HL-60 (cell line): Measurements from ENCODE around the gene EBI3.
A peak's percentile ranks its signal among the peaks of the same experiment; 100 is the strongest.
"Not testable (repeated sequence)": the region's sequence is repeated elsewhere in the genome, so short reads cannot be mapped to it uniquely, and the experiment has no call there.

Source experiments
- DNase-seq, 2 experiments: peaks; one replicate each; pipeline ENCODE4 v3.0.0-alpha.2; 2010 to 2020; ENCODE audit warnings: low read depth in 1 of 2, low spot score in 1 of 2
- H3K27ac ChIP-seq: fragments of 250-450 bp; sonication (Bioruptor Pico); replicated peaks from 2 replicates; pipeline ENCODE4 v1.5.1; 2020; ENCODE audit warnings: mild to moderate bottlenecking, moderate library complexity
- H3K27me3 ChIP-seq: fragments of 250-450 bp; sonication (Bioruptor Pico); 2 replicates; pipeline ENCODE4 v1.5.1; 2021; ENCODE audit warnings: mild to moderate bottlenecking, moderate library complexity; ENCODE audit not compliant: insufficient read depth, poor library complexity, severe bottlenecking
- H3K4me3 ChIP-seq: replicated peaks from 2 replicates; pipeline ENCODE4 v1.5.1; 2011; ENCODE audit warnings: mild to moderate bottlenecking, control low read depth, low read length; ENCODE audit not compliant: insufficient read depth
- GABPA ChIP-seq: IDR thresholded peaks from 2 replicates; pipeline ENCODE4 v1.6.1; 2012; ENCODE audit warnings: low read depth
- POLR2AphosphoS5 ChIP-seq: IDR thresholded peaks from 2 replicates; pipeline ENCODE4 v1.6.1; 2012; ENCODE audit warnings: low read depth
- SPI1 ChIP-seq: IDR thresholded peaks from 2 replicates; pipeline ENCODE4 v1.6.1; 2012; ENCODE audit warnings: low read depth, mild to moderate bottlenecking, borderline replicate concordance
- TF ChIP-seq, protein P1 (sequence below): IDR thresholded peaks from one replicate; pipeline ENCODE4 v1.5.1; 2011; ENCODE audit warnings: low read length, control low read depth, inconsistent platforms; ENCODE audit not compliant: insufficient read depth
- TF ChIP-seq, protein P2 (sequence below): IDR thresholded peaks from 2 replicates; pipeline ENCODE4 v1.6.1; 2012; ENCODE audit warnings: low read depth; ENCODE audit not compliant: insufficient replicate concordance

Gene EBI3

GRCh38 chr19:4186087-4186993 lies 43.0 kb upstream of the EBI3 start:
- TF ChIP-seq SPI1 (peak; percentile 8; the same call in 1 of the 2 replicates), POLR2AphosphoS5 (no peak)
- TF ChIP-seq, protein P1, sequence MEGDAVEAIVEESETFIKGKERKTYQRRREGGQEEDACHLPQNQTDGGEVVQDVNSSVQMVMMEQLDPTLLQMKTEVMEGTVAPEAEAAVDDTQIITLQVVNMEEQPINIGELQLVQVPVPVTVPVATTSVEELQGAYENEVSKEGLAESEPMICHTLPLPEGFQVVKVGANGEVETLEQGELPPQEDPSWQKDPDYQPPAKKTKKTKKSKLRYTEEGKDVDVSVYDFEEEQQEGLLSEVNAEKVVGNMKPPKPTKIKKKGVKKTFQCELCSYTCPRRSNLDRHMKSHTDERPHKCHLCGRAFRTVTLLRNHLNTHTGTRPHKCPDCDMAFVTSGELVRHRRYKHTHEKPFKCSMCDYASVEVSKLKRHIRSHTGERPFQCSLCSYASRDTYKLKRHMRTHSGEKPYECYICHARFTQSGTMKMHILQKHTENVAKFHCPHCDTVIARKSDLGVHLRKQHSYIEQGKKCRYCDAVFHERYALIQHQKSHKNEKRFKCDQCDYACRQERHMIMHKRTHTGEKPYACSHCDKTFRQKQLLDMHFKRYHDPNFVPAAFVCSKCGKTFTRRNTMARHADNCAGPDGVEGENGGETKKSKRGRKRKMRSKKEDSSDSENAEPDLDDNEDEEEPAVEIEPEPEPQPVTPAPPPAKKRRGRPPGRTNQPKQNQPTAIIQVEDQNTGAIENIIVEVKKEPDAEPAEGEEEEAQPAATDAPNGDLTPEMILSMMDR = peak; percentile 81
- Histone ChIP-seq H3K27me3 (no peaks in the 10 kb centered on the region), H3K27ac (no peak overlapping the region), H3K4me3 (no peak overlapping the region)
- peak in 1 of 2 experiments; percentile 85 for DNase-seq

DNA sequence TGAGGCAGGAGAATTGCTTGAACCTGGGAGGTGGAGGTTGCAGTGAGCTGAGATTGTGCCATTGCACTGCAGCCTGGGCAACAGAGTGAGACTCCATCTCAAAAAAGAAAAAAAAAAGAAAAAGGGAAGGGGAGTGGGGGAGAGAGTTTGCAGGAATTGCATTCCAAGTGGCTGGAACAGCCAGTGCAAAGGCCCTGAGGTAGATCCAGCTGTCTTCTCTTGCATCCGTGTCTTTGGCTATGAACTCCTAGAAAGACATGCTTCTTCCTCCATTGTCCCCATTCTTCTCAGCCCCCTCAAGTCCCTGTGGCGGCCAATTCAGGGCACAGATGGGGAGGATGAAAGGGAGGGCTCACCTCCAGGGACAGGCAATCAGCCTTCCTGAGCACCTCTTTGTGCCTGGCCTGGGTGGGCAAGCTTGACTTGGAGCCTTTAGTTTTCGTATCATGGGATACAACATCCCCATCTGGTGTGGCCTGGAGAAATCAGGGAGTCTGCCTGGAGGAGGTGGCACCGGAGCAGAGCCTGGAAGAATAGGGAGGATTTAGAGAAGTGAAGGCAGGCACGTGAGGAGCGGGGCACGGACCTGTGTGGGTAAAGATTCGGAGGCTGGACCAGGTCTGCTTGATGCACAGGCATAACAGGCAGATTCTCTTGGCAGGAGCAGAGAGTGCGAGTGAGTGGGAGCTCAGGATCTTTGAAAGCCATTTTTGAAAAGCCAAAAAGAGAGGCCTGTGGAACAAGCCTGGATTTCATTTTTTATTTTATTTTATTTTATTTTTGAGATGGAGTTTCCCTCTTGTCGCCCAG lies 41.8 kb upstream of the EBI3 start:
- Histone ChIP-seq H3K27ac (no peak overlapping the region), H3K27me3 (no peaks in the 10 kb centered on the region), H3K4me3 (no peak overlapping the region)
- no peak for DNase-seq
- no peak for TF ChIP-seq SPI1
- TF ChIP-seq GABPA = no peak
- no peak for TF ChIP-seq POLR2AphosphoS5
- TF ChIP-seq, protein P2, sequence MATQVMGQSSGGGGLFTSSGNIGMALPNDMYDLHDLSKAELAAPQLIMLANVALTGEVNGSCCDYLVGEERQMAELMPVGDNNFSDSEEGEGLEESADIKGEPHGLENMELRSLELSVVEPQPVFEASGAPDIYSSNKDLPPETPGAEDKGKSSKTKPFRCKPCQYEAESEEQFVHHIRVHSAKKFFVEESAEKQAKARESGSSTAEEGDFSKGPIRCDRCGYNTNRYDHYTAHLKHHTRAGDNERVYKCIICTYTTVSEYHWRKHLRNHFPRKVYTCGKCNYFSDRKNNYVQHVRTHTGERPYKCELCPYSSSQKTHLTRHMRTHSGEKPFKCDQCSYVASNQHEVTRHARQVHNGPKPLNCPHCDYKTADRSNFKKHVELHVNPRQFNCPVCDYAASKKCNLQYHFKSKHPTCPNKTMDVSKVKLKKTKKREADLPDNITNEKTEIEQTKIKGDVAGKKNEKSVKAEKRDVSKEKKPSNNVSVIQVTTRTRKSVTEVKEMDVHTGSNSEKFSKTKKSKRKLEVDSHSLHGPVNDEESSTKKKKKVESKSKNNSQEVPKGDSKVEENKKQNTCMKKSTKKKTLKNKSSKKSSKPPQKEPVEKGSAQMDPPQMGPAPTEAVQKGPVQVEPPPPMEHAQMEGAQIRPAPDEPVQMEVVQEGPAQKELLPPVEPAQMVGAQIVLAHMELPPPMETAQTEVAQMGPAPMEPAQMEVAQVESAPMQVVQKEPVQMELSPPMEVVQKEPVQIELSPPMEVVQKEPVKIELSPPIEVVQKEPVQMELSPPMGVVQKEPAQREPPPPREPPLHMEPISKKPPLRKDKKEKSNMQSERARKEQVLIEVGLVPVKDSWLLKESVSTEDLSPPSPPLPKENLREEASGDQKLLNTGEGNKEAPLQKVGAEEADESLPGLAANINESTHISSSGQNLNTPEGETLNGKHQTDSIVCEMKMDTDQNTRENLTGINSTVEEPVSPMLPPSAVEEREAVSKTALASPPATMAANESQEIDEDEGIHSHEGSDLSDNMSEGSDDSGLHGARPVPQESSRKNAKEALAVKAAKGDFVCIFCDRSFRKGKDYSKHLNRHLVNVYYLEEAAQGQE = no peak
- TF ChIP-seq, protein P1 = no peak

DNA sequence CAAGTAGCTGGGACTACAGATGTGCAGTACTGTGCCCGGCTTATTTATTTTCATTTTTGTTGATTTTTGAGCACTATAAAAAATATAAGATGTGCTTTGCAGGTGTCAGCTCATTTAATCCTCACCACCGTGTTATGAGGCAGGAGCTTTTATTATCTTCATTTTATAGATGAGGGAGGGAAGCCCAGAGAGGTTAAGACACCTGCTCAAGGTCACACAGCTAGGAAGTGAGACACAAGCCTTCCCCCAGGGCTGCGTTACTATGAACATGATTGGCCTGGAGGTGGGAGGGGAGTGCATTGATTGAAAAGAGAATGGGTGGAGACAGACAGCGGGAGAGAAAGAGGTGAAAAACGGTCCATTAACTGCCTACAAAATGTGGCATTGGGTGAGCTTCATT lies 39.7 kb upstream of the EBI3 start:
- no peak overlapping the region for H3K27ac ChIP-seq
- DNase-seq = no peak
- H3K4me3 ChIP-seq = no peak overlapping the region
- TF ChIP-seq SPI1 = no peak
- TF ChIP-seq, protein P2 = no peak
- TF ChIP-seq, protein P1 = no peak
- TF ChIP-seq POLR2AphosphoS5 = no peak
- no peak for TF ChIP-seq GABPA
- no peaks in the 10 kb centered on the region for H3K27me3 ChIP-seq

- not testable (repeated sequence) for H3K27me3 ChIP-seq, H3K27ac ChIP-seq
These were observed 36.8 kb upstream of the EBI3 start for GRCh38 chr19:4192537-4192936.

More at GRCh38 chr19:4192537-4192936, 36.8 kb upstream of the EBI3 start:
- DNase-seq, H3K4me3 ChIP-seq: not testable (repeated sequence)
